Prostate gland (tissue), 2 donors: Measurements from ENCODE around the gene PLEKHH1.

Experiments
- POLR2A ChIP-seq: fragments of 450-650 bp; IDR thresholded peaks from one replicate; pipeline ENCODE4 v1.6.1; 2016; ENCODE audit warnings: antibody characterized with exemption, mild to moderate bottlenecking
- POLR2AphosphoS5 ChIP-seq: sonication (generic); formaldehyde crosslinking; IDR thresholded peaks from one replicate; pipeline ENCODE4 v1.6.1; 2017; ENCODE audit warnings: antibody characterized with exemption
- TF ChIP-seq, protein P1 (sequence below), 4 experiments: fragments of 200-600 bp in 2 of 4; fragments of 450-650 bp in 2 of 4; sonication (generic) in 2 of 4; IDR thresholded peaks; 1 replicate in 3 of 4; 2 replicates in 1 of 4; pipeline ENCODE4 v1.5.1; 2016 to 2019; ENCODE audit warnings: antibody characterized with exemption in 4 of 4, mild to moderate bottlenecking in 2 of 4, moderate library complexity in 2 of 4

GRCh38 chr14:67602995-67603545, 70.0 kb downstream of the PLEKHH1 start:
- TF ChIP-seq, protein P1, sequence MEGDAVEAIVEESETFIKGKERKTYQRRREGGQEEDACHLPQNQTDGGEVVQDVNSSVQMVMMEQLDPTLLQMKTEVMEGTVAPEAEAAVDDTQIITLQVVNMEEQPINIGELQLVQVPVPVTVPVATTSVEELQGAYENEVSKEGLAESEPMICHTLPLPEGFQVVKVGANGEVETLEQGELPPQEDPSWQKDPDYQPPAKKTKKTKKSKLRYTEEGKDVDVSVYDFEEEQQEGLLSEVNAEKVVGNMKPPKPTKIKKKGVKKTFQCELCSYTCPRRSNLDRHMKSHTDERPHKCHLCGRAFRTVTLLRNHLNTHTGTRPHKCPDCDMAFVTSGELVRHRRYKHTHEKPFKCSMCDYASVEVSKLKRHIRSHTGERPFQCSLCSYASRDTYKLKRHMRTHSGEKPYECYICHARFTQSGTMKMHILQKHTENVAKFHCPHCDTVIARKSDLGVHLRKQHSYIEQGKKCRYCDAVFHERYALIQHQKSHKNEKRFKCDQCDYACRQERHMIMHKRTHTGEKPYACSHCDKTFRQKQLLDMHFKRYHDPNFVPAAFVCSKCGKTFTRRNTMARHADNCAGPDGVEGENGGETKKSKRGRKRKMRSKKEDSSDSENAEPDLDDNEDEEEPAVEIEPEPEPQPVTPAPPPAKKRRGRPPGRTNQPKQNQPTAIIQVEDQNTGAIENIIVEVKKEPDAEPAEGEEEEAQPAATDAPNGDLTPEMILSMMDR (IDR thresholded peaks at IDR 0.05): no peak
- TF ChIP-seq POLR2A: no peak
- no peak for TF ChIP-seq POLR2AphosphoS5
